ENCODE data around the gene RGS7. TPM values are rescaled to one million over a fixed set of nuclear protein-coding genes. Genes with fewer than 3 reads are reported as not detected.
"Not testable (repeated sequence)": the region's sequence is repeated elsewhere in the genome, so short reads cannot be mapped to it uniquely, and the experiment has no call there.

Gene RGS7
- total RNA-seq, 4 donors from 2014 or later: not detected

DNA sequence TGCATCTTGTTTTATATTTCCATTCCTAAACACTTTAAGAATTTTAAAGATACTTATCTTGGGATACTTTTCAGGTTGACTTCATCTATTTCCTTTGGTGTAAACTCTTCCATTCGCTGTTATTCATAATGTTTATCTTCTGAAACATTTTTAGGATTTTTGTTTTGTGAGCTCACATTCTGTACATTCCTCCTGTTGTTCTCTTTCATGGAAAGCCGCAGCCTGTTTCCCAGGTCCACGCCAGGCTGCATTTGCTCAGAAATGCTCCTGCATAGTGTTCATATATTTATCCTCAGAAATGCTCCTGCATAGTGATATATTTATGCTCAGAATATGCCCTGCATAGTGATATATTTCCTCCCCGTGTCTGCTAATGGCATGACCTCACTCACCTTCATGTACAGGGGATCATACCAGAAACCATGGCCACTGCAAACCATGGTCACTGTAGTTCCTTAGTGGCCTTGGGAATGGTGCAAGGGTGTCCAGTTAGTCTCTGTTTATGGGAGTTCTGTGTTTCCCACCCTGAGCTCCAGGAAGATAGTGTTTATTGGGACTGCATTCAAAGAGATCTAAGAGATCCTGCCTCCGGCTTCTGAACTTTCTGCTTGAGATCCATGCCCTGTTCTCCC lies 591.2 kb downstream of the RGS7 start:
- no peak for TF ChIP-seq POLR2A (IDR thresholded peaks at IDR 0.05)
- TF ChIP-seq, protein P1, sequence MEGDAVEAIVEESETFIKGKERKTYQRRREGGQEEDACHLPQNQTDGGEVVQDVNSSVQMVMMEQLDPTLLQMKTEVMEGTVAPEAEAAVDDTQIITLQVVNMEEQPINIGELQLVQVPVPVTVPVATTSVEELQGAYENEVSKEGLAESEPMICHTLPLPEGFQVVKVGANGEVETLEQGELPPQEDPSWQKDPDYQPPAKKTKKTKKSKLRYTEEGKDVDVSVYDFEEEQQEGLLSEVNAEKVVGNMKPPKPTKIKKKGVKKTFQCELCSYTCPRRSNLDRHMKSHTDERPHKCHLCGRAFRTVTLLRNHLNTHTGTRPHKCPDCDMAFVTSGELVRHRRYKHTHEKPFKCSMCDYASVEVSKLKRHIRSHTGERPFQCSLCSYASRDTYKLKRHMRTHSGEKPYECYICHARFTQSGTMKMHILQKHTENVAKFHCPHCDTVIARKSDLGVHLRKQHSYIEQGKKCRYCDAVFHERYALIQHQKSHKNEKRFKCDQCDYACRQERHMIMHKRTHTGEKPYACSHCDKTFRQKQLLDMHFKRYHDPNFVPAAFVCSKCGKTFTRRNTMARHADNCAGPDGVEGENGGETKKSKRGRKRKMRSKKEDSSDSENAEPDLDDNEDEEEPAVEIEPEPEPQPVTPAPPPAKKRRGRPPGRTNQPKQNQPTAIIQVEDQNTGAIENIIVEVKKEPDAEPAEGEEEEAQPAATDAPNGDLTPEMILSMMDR (IDR thresholded peaks at IDR 0.05 in 4 of 5, conservative IDR thresholded peaks at IDR 0.05 in 1 of 5): no peak
- in situ Hi-C loops (cut with MboI; ENCODE audit: low sequenced_read_pairs in 4 of 4): no loop called here
- no peak for ATAC-seq
- intact Hi-C loops (cut with DNase I; ENCODE audit: low total_unique reads): no loop called here
- no peak overlapping the region for H3K27ac ChIP-seq
- H3K27me3 ChIP-seq: no peaks in the 10 kb centered on the region
- DNase-seq: no peak
- H3K4me3 ChIP-seq: no peak overlapping the region
- H3K36me3 ChIP-seq: no peaks in the 10 kb centered on the region
- H3K9me3 ChIP-seq: no peaks in the 10 kb centered on the region
- H3K4me1 ChIP-seq: no peaks in the 10 kb centered on the region

DNA sequence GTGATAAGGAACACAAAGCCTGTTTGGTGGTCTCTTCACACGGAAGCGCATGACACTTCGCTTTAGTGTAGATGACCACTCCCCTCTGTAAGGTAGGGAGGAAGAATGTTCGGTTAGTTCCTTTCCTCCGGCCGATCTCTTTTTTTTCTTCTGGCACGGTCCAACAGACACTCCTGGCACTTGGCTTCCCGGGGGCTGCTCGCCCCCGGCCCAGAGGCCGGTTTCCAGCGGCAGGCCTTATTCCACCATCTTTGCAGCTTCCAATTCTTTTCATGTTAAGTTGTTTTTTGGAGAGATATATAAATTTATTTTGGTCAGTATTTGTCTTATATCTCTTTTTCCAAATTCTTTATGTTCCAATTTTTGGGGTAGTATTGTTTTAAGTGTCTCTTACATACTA lies 593.2 kb downstream of the RGS7 start:
- H3K36me3 ChIP-seq: no peaks in the 10 kb centered on the region
- no peak for DNase-seq
- H3K27ac ChIP-seq: no peak overlapping the region
- H3K27me3 ChIP-seq: no peaks in the 10 kb centered on the region
- TF ChIP-seq, protein P1 (IDR thresholded peaks at IDR 0.05 in 4 of 5, conservative IDR thresholded peaks at IDR 0.05 in 1 of 5): no peak
- no peak for TF ChIP-seq POLR2A (IDR thresholded peaks at IDR 0.05)
- no peaks in the 10 kb centered on the region for H3K4me1 ChIP-seq
- no peak overlapping the region for H3K4me3 ChIP-seq
- in situ Hi-C loops (cut with MboI; ENCODE audit: low sequenced_read_pairs in 4 of 4): no loop called here
- no peak for ATAC-seq
- no peaks in the 10 kb centered on the region for H3K9me3 ChIP-seq
- intact Hi-C loops (cut with DNase I; ENCODE audit: low total_unique reads): no loop called here

DNA sequence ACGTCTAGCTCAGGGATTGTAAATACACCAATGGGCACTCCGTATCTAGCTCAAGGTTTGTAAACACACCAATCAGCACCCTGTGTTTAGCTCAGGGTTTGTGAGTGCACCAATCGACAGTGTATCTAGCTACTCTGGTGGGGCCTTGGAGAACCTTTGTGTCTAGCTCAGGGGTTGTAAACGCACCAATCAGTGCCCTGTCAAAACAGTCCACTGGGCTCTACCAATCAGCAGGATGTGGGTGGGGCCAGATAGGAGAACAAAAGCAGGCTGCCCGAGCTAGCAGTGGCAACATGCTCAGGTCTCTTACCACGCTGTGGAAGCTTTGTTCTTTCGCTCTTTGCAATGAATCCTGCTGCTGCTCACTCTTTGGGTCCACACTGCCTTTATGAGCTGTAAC lies 593.9 kb downstream of the RGS7 start:
- H3K4me1 ChIP-seq; H3K4me3 ChIP-seq; DNase-seq; intact Hi-C loops (cut with DNase I; ENCODE audit: low total_unique reads); H3K27me3 ChIP-seq; in situ Hi-C loops (cut with MboI; ENCODE audit: low sequenced_read_pairs in 4 of 4); H3K27ac ChIP-seq; H3K36me3 ChIP-seq; ATAC-seq; H3K9me3 ChIP-seq: not testable (repeated sequence)

- H3K27me3 ChIP-seq; DNase-seq; H3K9me3 ChIP-seq; ATAC-seq; in situ Hi-C loops (cut with MboI; ENCODE audit: low sequenced_read_pairs in 4 of 4); H3K4me3 ChIP-seq; H3K36me3 ChIP-seq; H3K4me1 ChIP-seq; intact Hi-C loops (cut with DNase I; ENCODE audit: low total_unique reads); H3K27ac ChIP-seq: not testable (repeated sequence)
Measured at GRCh38 chr1:240762471-240762987, 594.5 kb downstream of the RGS7 start.

GRCh38 chr1:240758777-240759176 lies 598.2 kb downstream of the RGS7 start:
- H3K9me3 ChIP-seq; DNase-seq; in situ Hi-C loops (cut with MboI; ENCODE audit: low sequenced_read_pairs in 4 of 4); ATAC-seq; H3K36me3 ChIP-seq; H3K27me3 ChIP-seq; H3K27ac ChIP-seq; H3K4me1 ChIP-seq; H3K4me3 ChIP-seq; intact Hi-C loops (cut with DNase I; ENCODE audit: low total_unique reads): not testable (repeated sequence)

DNA sequence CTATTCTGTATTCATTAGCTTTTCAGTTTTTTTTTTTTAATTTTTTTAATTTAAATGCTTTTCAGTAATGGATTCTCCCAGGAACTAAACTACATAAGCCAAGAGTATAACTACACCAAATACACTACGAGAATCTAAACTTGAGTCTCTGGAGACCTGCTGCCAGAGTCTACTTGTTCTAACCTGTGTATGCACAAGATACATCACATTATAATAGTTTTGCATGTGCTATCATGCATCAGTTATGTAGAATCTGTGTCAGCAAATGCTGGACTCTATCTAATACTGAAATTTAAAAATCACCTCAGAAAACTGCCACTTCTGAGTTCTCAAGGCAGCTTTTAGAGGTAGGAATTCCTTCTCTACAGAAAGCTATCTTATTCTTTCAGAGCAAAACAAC lies 598.7 kb downstream of the RGS7 start:
- DNase-seq (no peak), ATAC-seq (no peak)
- Histone ChIP-seq H3K9me3 (no peaks in the 10 kb centered on the region), H3K27me3 (no peaks in the 10 kb centered on the region), H3K36me3 (no peaks in the 10 kb centered on the region), H3K4me1 (no peaks in the 10 kb centered on the region), H3K27ac (no peak overlapping the region), H3K4me3 (no peak overlapping the region)
- TF ChIP-seq, protein P1 (IDR thresholded peaks at IDR 0.05 in 4 of 5, conservative IDR thresholded peaks at IDR 0.05 in 1 of 5): no peak
- TF ChIP-seq POLR2A (IDR thresholded peaks at IDR 0.05): no peak
- in situ Hi-C loops (cut with MboI; ENCODE audit: low sequenced_read_pairs in 4 of 4): no loop called here
- intact Hi-C loops (cut with DNase I; ENCODE audit: low total_unique reads): no loop called here
